MV-4-11 (cell line): ENCODE measurements around the gene POU6F2.
"Not testable (repeated sequence)": the region's sequence is repeated elsewhere in the genome, so short reads cannot be mapped to it uniquely, and the experiment has no call there.

Experiments used
- DNase-seq: peaks from one replicate; lab custom pipeline; 2025; lab: John Stamatoyannopoulos, UW

The POU6F2 gene

GRCh38 chr7:38992203-38992602 lies 14.5 kb downstream of the POU6F2 start:
- no peak for DNase-seq

GRCh38 chr7:39001595-39001994 lies 23.9 kb downstream of the POU6F2 start:
- DNase-seq: no peak

- DNase-seq: no peak
These were observed 25.0 kb downstream of the POU6F2 start for GRCh38 chr7:39002755-39003154.

- DNase-seq: no peak
These were observed 27.3 kb downstream of the POU6F2 start for GRCh38 chr7:39005036-39005435.

GRCh38 chr7:39005461-39005860 lies 27.8 kb downstream of the POU6F2 start:
- no peak for DNase-seq

GRCh38 chr7:39013049-39013939 lies 35.6 kb downstream of the POU6F2 start:
- DNase-seq: not testable (repeated sequence)

- DNase-seq: no peak
These were observed 38.9 kb downstream of the POU6F2 start for GRCh38 chr7:39016609-39017008.

- no peak for DNase-seq
These were observed 39.7 kb downstream of the POU6F2 start for GRCh38 chr7:39017369-39017915.

GRCh38 chr7:39022796-39023195 lies 45.1 kb downstream of the POU6F2 start:
- DNase-seq: no peak

- DNase-seq: no peak
These were observed 49.8 kb downstream of the POU6F2 start for GRCh38 chr7:39027491-39027890.

- DNase-seq: no peak
These were observed 56.3 kb downstream of the POU6F2 start for GRCh38 chr7:39033885-39034624.

- DNase-seq: no peak
These were observed 57.4 kb downstream of the POU6F2 start for GRCh38 chr7:39035156-39035555.

GRCh38 chr7:39035903-39036302 lies 58.2 kb downstream of the POU6F2 start:
- DNase-seq: no peak

- DNase-seq: no peak
These were observed 65.0 kb downstream of the POU6F2 start for GRCh38 chr7:39042670-39043069.

- no peak for DNase-seq
These were observed 65.8 kb downstream of the POU6F2 start for GRCh38 chr7:39043531-39043930.

GRCh38 chr7:39044489-39044888 lies 66.8 kb downstream of the POU6F2 start:
- DNase-seq: no peak

GRCh38 chr7:39045231-39045630 lies 67.5 kb downstream of the POU6F2 start:
- no peak for DNase-seq

GRCh38 chr7:39051279-39051678 lies 73.6 kb downstream of the POU6F2 start:
- no peak for DNase-seq

- no peak for DNase-seq
These were observed 74.0 kb downstream of the POU6F2 start for GRCh38 chr7:39051707-39052106.

GRCh38 chr7:39054731-39055130 lies 77.0 kb downstream of the POU6F2 start:
- DNase-seq: no peak

- no peak for DNase-seq
These were observed 78.4 kb downstream of the POU6F2 start for GRCh38 chr7:39056153-39056552.

GRCh38 chr7:39062811-39063210 lies 85.1 kb downstream of the POU6F2 start:
- no peak for DNase-seq

- no peak for DNase-seq
These were observed 91.3 kb downstream of the POU6F2 start for GRCh38 chr7:39069031-39069430.
